Measurements from ENCODE around the gene TBC1D4.
A peak's percentile ranks its signal among the peaks of the same experiment; 100 is the strongest.

TBC1D4 gene

DNA sequence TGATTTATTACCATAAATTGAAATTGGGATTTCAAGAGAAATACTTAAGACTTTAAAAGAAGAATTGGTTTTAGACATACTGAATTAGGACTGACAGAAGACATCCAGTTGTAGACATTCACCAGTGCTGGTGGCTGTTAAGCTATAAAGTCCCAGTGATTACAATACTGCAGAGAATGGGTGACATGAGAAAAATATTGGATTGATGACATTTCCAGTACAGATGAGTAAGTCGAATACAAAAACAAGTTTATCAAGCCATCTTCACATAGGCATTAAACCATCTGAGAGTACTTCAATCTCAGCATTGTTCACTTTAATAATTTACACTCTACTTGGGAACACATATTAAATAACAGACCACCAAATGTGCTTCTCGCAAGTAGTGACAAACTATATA, 66.8 kb downstream of the TBC1D4 start:
- DNase-seq, result peak; percentile 24
- Histone ChIP-seq H3K4ac (ENCODE audit: low read depth in 1 of 2, low read length in 2 of 2) (no peak overlapping the region), H3K36me3 (ENCODE audit: control insufficient read depth in 1 of 2, insufficient read depth in 2 of 2, low read depth in 1 of 2, low read length in 2 of 2) (peaks cover 0 to 2% of the 10 kb centered on the region in 2 experiments), H2BK15ac (ENCODE audit: low read depth, poor library complexity, severe bottlenecking) (no peak overlapping the region), H3K79me1 (replicated peaks; ENCODE audit: low read length, poor library complexity, severe bottlenecking) (peaks cover 16% of the 10 kb centered on the region), H4K8ac (ENCODE audit: low read length) (no peak overlapping the region), H2BK5ac (ENCODE audit: low read depth, low read length, poor library complexity, severe bottlenecking) (no peak overlapping the region), H2AK5ac (ENCODE audit: low read length, severe bottlenecking) (no peak overlapping the region), H3K9me3 (ENCODE audit: control insufficient read depth, low read length) (no peaks in the 10 kb centered on the region), H3K27me3 (ENCODE audit: control insufficient read depth in 1 of 2, insufficient read depth in 1 of 2, low read length in 2 of 2) (no peaks in the 10 kb centered on the region), H3K4me3 (ENCODE audit: insufficient read depth in 1 of 2, low read depth in 1 of 2, low read length in 2 of 2) (peak overlapping the region in 1 of 2 experiments; percentile 34), H3K23ac (ENCODE audit: low read length in 2 of 2) (no peak overlapping the region), H2BK120ac (ENCODE audit: low read depth, low read length) (no peak overlapping the region), H3K14ac (ENCODE audit: low read length in 2 of 2) (no peak overlapping the region), H2AFZ (ENCODE audit: low read depth, low read length) (no peak overlapping the region), H3K18ac (ENCODE audit: low read depth in 1 of 2, low read length in 2 of 2) (no peak overlapping the region), H3K4me1 (ENCODE audit: control insufficient read depth, insufficient read depth, low read depth, low read length) (peaks cover 6% of the 10 kb centered on the region), H2BK12ac (ENCODE audit: low read length in 2 of 2) (no peak overlapping the region), H3K27ac (ENCODE audit: low read length, poor library complexity, severe bottlenecking) (no peak overlapping the region), H3K9ac (ENCODE audit: low read length) (peak overlapping the region; percentile 49), H3K4me2 (ENCODE audit: low read length, poor library complexity, severe bottlenecking) (no peak overlapping the region), H4K91ac (ENCODE audit: low read length) (no peak overlapping the region)
- 68% methylated on average over 1 of the region's 2 CpGs for whole genome bisulfite sequencing

DNA sequence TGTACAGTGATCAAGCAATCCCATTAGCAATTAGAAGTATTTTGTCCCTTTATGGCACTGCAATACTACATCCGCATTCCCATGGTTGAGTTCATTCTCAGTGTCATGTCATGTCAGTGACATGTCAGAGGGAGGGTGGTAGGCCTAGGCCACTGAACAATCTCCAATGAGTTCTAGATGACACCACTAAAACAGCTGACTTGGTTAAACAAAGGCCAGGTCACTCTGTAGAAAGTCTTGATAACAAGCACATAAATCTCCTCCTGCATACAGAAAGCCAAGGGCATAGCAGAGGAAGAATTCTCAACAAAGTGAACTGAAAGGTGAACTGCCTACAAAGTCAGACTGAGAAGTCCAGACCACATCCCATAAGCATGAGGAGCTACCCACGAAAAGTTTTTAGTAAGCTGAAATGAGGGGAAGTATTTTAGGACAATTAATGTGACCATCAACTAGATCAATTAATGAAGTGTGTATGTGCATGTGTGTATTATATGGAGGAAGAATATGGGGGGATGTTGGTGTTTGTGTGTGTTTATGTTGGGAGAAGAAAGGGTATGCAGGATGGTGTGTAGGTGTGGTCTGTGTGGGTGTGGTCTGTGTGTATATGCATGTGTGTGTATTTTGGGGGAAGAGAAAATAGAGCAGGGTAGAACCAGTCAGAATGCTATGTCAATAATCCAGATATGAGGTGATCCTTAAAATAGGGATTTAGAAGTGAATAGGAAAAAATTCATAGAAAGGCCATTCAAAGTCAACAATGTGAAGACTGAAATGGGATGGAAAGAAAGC, 67.7 kb downstream of the TBC1D4 start:
- no peak overlapping the region for H2BK120ac ChIP-seq (ENCODE audit: low read depth, low read length)
- DNase-seq, result no peak
- H2BK12ac ChIP-seq (ENCODE audit: low read length in 2 of 2), result no peak overlapping the region
- no peak overlapping the region for H3K14ac ChIP-seq (ENCODE audit: low read length in 2 of 2)
- H4K8ac ChIP-seq (ENCODE audit: low read length), result no peak overlapping the region
- no peak overlapping the region for H2BK15ac ChIP-seq (ENCODE audit: low read depth, poor library complexity, severe bottlenecking)
- no peak overlapping the region for H2BK5ac ChIP-seq (ENCODE audit: low read depth, low read length, poor library complexity, severe bottlenecking)
- H3K4ac ChIP-seq (ENCODE audit: low read depth in 1 of 2, low read length in 2 of 2), result no peak overlapping the region
- peaks cover 6% of the 10 kb centered on the region for H3K4me1 ChIP-seq (ENCODE audit: control insufficient read depth, insufficient read depth, low read depth, low read length)
- H2AK5ac ChIP-seq (ENCODE audit: low read length, severe bottlenecking), result no peak overlapping the region
- H3K27ac ChIP-seq (ENCODE audit: low read length, poor library complexity, severe bottlenecking), result no peak overlapping the region
- 99% methylated on average over 2 of the region's 2 CpGs for WGBS
- peaks cover 12% of the 10 kb centered on the region for H3K79me1 ChIP-seq (replicated peaks; ENCODE audit: low read length, poor library complexity, severe bottlenecking)
- H3K4me3 ChIP-seq (ENCODE audit: insufficient read depth in 1 of 2, low read depth in 1 of 2, low read length in 2 of 2), result no peak overlapping the region
- H2AFZ ChIP-seq (ENCODE audit: low read depth, low read length), result no peak overlapping the region
- H3K9me3 ChIP-seq (ENCODE audit: control insufficient read depth, low read length), result no peaks in the 10 kb centered on the region
- H3K27me3 ChIP-seq (ENCODE audit: control insufficient read depth in 1 of 2, insufficient read depth in 1 of 2, low read length in 2 of 2), result no peaks in the 10 kb centered on the region
- H3K18ac ChIP-seq (ENCODE audit: low read depth in 1 of 2, low read length in 2 of 2), result no peak overlapping the region
- H3K4me2 ChIP-seq (ENCODE audit: low read length, poor library complexity, severe bottlenecking), result no peak overlapping the region
- H4K91ac ChIP-seq (ENCODE audit: low read length), result no peak overlapping the region
- H3K36me3 ChIP-seq (ENCODE audit: control insufficient read depth in 1 of 2, insufficient read depth in 2 of 2, low read depth in 1 of 2, low read length in 2 of 2), result peaks cover 0 to 2% of the 10 kb centered on the region in 2 experiments
- no peak overlapping the region for H3K23ac ChIP-seq (ENCODE audit: low read length in 2 of 2)
- no peak overlapping the region for H3K9ac ChIP-seq (ENCODE audit: low read length)

DNA sequence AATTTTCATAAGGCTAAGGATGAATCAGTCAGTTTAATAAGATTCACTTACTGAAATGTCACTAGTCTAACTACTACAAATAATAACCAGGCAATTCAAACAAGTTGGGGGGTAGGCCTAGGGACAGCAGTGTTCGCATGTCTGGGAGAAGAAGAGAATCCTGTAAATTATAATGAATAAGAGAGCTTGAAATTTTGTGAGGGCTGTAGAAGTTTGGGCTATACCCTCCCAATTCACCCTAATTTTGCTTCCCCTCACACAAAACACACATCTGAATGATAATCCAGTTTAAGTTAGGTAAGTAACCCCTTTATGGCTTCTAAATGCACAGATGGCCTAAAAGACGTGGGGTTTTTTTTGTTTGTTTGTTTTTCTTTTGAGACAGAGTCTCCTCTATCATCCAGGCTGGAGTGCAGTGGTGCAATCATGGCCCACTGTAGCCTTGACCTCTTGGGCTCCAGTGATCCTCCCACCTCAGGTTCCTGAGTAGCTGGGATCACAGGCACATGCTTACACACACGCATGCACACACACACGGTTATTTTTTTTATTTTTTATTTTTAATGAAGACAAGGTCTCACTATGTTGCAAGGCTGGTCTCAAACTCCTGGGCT, 69.9 kb downstream of the TBC1D4 start:
- H4K8ac ChIP-seq (ENCODE audit: low read length), result no peak overlapping the region
- no peak overlapping the region for H3K23ac ChIP-seq (ENCODE audit: low read length in 2 of 2)
- DNase-seq, result no peak
- WGBS, result 58% methylated on average over 2 of the region's 4 CpGs
- H2BK5ac ChIP-seq (ENCODE audit: low read depth, low read length, poor library complexity, severe bottlenecking), result no peak overlapping the region
- H3K9me3 ChIP-seq (ENCODE audit: control insufficient read depth, low read length), result no peaks in the 10 kb centered on the region
- no peak overlapping the region for H2BK120ac ChIP-seq (ENCODE audit: low read depth, low read length)
- H3K4me3 ChIP-seq (ENCODE audit: insufficient read depth in 1 of 2, low read depth in 1 of 2, low read length in 2 of 2), result no peak overlapping the region
- no peak overlapping the region for H3K4ac ChIP-seq (ENCODE audit: low read depth in 1 of 2, low read length in 2 of 2)
- H4K91ac ChIP-seq (ENCODE audit: low read length), result no peak overlapping the region
- peaks cover 12% of the 10 kb centered on the region for H3K79me1 ChIP-seq (replicated peaks; ENCODE audit: low read length, poor library complexity, severe bottlenecking)
- no peak overlapping the region for H3K9ac ChIP-seq (ENCODE audit: low read length)
- no peak overlapping the region for H2AK5ac ChIP-seq (ENCODE audit: low read length, severe bottlenecking)
- H3K14ac ChIP-seq (ENCODE audit: low read length in 2 of 2), result no peak overlapping the region
- H3K4me2 ChIP-seq (ENCODE audit: low read length, poor library complexity, severe bottlenecking), result no peak overlapping the region
- no peak overlapping the region for H3K18ac ChIP-seq (ENCODE audit: low read depth in 1 of 2, low read length in 2 of 2)
- H2AFZ ChIP-seq (ENCODE audit: low read depth, low read length), result no peak overlapping the region
- H3K27ac ChIP-seq (ENCODE audit: low read length, poor library complexity, severe bottlenecking), result no peak overlapping the region
- H3K4me1 ChIP-seq (ENCODE audit: control insufficient read depth, insufficient read depth, low read depth, low read length), result peaks cover 5% of the 10 kb centered on the region
- H3K27me3 ChIP-seq (ENCODE audit: control insufficient read depth in 1 of 2, insufficient read depth in 1 of 2, low read length in 2 of 2), result no peaks in the 10 kb centered on the region
- no peak overlapping the region for H2BK15ac ChIP-seq (ENCODE audit: low read depth, poor library complexity, severe bottlenecking)
- H2BK12ac ChIP-seq (ENCODE audit: low read length in 2 of 2), result no peak overlapping the region
- peaks cover 0 to under 1% of the 10 kb centered on the region in 2 experiments for H3K36me3 ChIP-seq (ENCODE audit: control insufficient read depth in 1 of 2, insufficient read depth in 2 of 2, low read depth in 1 of 2, low read length in 2 of 2)

- H3K18ac ChIP-seq (ENCODE audit: low read depth in 1 of 2, low read length in 2 of 2), result no peak overlapping the region
- no peak overlapping the region for H4K8ac ChIP-seq (ENCODE audit: low read length)
- no peaks in the 10 kb centered on the region for H3K4me1 ChIP-seq (ENCODE audit: control insufficient read depth, insufficient read depth, low read depth, low read length)
- 81% methylated on average over 7 of the region's 7 CpGs for WGBS
- no peaks in the 10 kb centered on the region for H3K36me3 ChIP-seq (ENCODE audit: control insufficient read depth in 1 of 2, insufficient read depth in 2 of 2, low read depth in 1 of 2, low read length in 2 of 2)
- H3K79me1 ChIP-seq (replicated peaks; ENCODE audit: low read length, poor library complexity, severe bottlenecking), result peaks cover 12% of the 10 kb centered on the region
- no peak overlapping the region for H2AFZ ChIP-seq (ENCODE audit: low read depth, low read length)
- no peak overlapping the region for H2AK5ac ChIP-seq (ENCODE audit: low read length, severe bottlenecking)
- H3K23ac ChIP-seq (ENCODE audit: low read length in 2 of 2), result no peak overlapping the region
- no peak overlapping the region for H3K4me3 ChIP-seq (ENCODE audit: insufficient read depth in 1 of 2, low read depth in 1 of 2, low read length in 2 of 2)
- H2BK120ac ChIP-seq (ENCODE audit: low read depth, low read length), result no peak overlapping the region
- no peak for DNase-seq
- H3K14ac ChIP-seq (ENCODE audit: low read length in 2 of 2), result no peak overlapping the region
- H3K27me3 ChIP-seq (ENCODE audit: control insufficient read depth in 1 of 2, insufficient read depth in 1 of 2, low read length in 2 of 2), result no peaks in the 10 kb centered on the region
- H3K27ac ChIP-seq (ENCODE audit: low read length, poor library complexity, severe bottlenecking), result no peak overlapping the region
- no peak overlapping the region for H2BK12ac ChIP-seq (ENCODE audit: low read length in 2 of 2)
- H4K91ac ChIP-seq (ENCODE audit: low read length), result no peak overlapping the region
- H3K9ac ChIP-seq (ENCODE audit: low read length), result no peak overlapping the region
- no peak overlapping the region for H3K4me2 ChIP-seq (ENCODE audit: low read length, poor library complexity, severe bottlenecking)
- no peaks in the 10 kb centered on the region for H3K9me3 ChIP-seq (ENCODE audit: control insufficient read depth, low read length)
- no peak overlapping the region for H2BK5ac ChIP-seq (ENCODE audit: low read depth, low read length, poor library complexity, severe bottlenecking)
- no peak overlapping the region for H2BK15ac ChIP-seq (ENCODE audit: low read depth, poor library complexity, severe bottlenecking)
- H3K4ac ChIP-seq (ENCODE audit: low read depth in 1 of 2, low read length in 2 of 2), result no peak overlapping the region
Measured at GRCh38 chr13:75410207-75410606, 71.8 kb downstream of the TBC1D4 start.
